ENCODE measurements around the gene ZDHHC16. TPM values are rescaled to one million over a fixed set of nuclear protein-coding genes. Genes with fewer than 3 reads are reported as not detected.

Gene ZDHHC16
- total RNA-seq, 4 donors from 2014 or later = 25.6 to 38.3 (median 28.4) TPM

DNA sequence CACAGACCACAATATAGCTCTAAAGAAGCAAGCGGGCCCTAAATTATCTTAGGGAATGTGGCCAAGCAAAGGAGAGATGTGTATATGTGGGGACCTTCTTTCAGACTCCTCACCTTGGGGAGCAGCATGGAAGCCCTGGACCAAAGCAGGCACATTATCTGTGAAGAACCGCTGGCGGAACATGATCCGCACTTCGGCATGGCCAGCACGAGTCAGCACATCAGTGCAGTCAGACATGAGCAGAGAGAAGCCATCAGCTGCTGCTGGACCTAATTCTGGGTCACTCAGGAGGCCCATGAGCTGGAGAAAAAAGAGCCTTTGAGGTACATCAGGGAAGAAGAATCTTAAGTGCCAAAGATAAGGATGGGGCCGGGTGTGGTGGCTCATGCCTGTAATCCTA lies 14.0 kb downstream of the ZDHHC16 start:
- DNase-seq = no peak
- Histone ChIP-seq H3K9me3 (no peaks in the 10 kb centered on the region), H3K4me3 (no peak overlapping the region), H3K27ac (no peak overlapping the region), H3K4me1 (no peaks in the 10 kb centered on the region), H3K36me3 (peaks cover 0 to 95% (median 0%) of the 10 kb centered on the region in 3 donors), H3K27me3 (no peaks in the 10 kb centered on the region)
- TF ChIP-seq POLR2A (IDR thresholded peaks at IDR 0.05) (no peak), CTCF (IDR thresholded peaks at IDR 0.05) (no peak)

DNA sequence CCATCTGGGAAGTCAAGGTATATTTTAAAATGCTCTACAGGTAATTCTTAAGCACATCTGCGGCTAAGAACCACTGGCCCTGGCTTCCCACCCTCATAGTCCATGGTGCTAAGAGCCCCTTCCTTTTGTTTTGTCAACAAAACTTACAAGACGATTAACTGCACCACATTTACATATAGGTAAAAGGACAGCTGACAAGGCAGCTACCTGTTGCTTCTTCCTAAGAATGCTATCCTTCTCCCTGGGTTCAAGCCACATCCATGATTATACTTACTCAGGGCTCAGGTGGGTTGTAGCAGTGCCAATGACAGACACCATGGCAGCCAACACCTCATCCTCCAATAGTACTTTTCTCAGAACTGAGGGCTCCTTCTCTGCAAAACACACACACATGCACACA lies 16.3 kb downstream of the ZDHHC16 start:
- TF ChIP-seq POLR2A (IDR thresholded peaks at IDR 0.05) (no peak), CTCF (IDR thresholded peaks at IDR 0.05) (no peak)
- no peak for DNase-seq
- H3K27ac ChIP-seq = no peak overlapping the region
- peaks cover 0 to 97% (median 0%) of the 10 kb centered on the region in 3 donors for H3K36me3 ChIP-seq
- H3K9me3 ChIP-seq = no peaks in the 10 kb centered on the region
- H3K4me1 ChIP-seq = no peaks in the 10 kb centered on the region
- H3K4me3 ChIP-seq = no peak overlapping the region
- no peaks in the 10 kb centered on the region for H3K27me3 ChIP-seq

DNA sequence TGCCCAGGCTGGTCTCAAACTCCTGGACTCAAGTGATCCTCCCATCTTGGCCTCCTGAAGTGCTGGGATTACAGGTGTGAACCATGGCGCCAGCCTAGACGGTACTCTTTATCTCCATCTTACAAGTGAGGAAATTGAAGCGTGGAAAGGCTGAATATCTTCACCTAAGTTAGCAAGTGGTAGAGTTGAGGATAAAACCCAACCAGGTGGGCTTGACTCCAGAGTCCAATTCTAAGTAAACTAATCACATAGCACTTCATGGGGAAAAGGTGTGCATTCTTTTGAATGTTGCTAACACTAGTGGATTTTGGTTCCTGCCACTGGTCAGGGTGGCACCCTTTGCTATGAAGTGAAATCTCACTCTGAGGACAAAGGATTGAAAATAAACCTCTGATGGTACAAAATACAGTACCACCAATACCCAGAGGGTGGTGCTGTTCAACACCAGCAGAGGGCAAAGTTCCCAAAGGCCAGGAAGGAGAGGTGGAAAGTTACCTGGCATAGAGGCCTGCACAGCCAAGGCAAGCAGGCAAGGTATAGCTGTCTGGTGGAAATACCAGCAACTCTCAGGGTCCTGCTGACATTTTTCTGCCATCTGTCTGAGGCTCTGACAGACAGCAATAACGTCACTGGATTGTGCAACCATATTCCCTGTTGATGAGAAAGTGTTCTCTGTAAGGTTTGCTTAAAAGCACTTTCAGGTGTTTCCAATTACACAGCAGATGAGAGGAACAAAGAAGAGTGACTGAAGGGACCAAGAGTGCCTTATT lies 17.6 kb downstream of the ZDHHC16 start:
- no peak overlapping the region for H3K4me3 ChIP-seq
- H3K36me3 ChIP-seq = peaks cover 0 to 100% (median 0%) of the 10 kb centered on the region in 3 donors
- H3K27me3 ChIP-seq = no peaks in the 10 kb centered on the region
- H3K9me3 ChIP-seq = no peaks in the 10 kb centered on the region
- DNase-seq = peak in 1 of 3 donors; percentile 69
- peak overlapping the region in 1 of 4 donors; percentile 36 for H3K27ac ChIP-seq
- no peaks in the 10 kb centered on the region for H3K4me1 ChIP-seq
- peak; percentile 55 to 91 (median 82) for TF ChIP-seq CTCF (IDR thresholded peaks at IDR 0.05)
- TF ChIP-seq POLR2A (IDR thresholded peaks at IDR 0.05) = no peak

DNA sequence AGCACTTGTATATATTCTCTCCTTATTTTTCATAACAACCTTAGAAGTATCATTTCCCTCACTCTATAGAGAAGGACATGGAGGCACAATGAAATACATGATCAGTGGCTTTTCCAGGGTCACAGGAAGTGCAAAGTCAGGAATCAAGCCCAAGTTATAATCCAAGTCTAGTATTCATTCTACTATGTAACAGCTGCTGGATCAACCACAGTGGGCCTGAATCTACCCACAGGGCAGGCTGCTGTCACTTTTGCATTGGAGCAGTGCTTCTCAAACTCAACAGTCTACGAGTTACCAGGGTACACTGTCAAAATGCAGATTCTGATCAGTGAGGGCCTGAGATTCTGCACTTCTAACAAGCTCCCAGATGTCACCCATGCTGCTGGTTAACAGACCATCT lies 18.3 kb downstream of the ZDHHC16 start:
- H3K4me3 ChIP-seq = no peak overlapping the region
- no peaks in the 10 kb centered on the region for H3K4me1 ChIP-seq
- H3K36me3 ChIP-seq = peaks cover 0 to 100% (median 0%) of the 10 kb centered on the region in 3 donors
- TF ChIP-seq CTCF (IDR thresholded peaks at IDR 0.05) (no peak), POLR2A (IDR thresholded peaks at IDR 0.05) (no peak)
- H3K27me3 ChIP-seq = no peaks in the 10 kb centered on the region
- H3K9me3 ChIP-seq = no peaks in the 10 kb centered on the region
- peak overlapping the region in 1 of 4 donors; percentile 36 for H3K27ac ChIP-seq
- no peak for DNase-seq

DNA sequence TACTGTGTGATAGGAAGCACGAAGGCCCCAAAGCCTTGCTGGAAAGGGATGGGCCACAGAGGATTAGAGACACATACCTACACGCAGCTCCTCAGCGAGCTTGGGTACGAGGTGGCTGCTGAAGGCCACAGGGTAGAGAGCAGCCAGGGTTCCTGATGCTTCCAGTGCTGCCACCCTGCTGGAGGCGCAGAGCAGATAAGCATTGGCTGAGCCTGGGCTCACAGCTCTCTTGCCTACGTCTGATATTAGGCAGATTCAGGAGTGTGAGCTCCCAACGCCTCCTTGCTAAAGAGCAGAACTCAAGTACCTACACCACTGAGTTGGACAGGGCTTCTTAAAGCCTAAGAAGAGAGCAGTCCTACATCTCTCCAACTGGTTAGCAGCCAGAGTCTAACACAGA lies 20.0 kb downstream of the ZDHHC16 start:
- Histone ChIP-seq H3K4me3 (no peak overlapping the region), H3K27me3 (no peaks in the 10 kb centered on the region), H3K36me3 (peaks cover 0 to 99% (median 0%) of the 10 kb centered on the region in 3 donors), H3K9me3 (no peaks in the 10 kb centered on the region), H3K4me1 (no peaks in the 10 kb centered on the region), H3K27ac (no peak overlapping the region)
- DNase-seq = peak in 1 of 3 donors; percentile 15
- TF ChIP-seq CTCF (IDR thresholded peaks at IDR 0.05) (no peak), POLR2A (IDR thresholded peaks at IDR 0.05) (no peak)

Data from Peyer's patch (tissue), 4 donors.